ENCODE results near the gene SYCN.

DNA sequence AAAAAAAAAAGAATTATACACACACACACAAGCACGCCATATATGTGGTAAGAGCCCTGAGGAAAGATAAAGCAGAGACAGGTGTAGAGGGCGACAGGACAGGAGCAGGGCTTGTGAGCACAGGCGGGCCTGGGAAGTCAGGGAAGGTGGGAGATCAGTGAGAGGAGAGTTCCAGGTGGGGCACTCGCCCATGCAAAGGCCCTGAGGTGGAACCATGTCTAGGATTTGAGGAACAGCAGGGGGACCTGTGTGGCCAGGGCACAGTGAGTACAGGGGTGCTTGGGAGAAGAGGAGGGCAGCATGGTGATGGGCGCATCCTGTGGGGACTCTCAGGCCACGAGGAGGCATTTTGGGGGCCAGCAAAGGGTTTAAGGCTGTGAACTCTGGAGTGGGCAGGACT, 39.8 kb downstream of the SYCN start:
- no peak for TF ChIP-seq POLR2A (IDR thresholded peaks at IDR 0.05; ENCODE audit: low read depth, low read length)
- no peak for TF ChIP-seq SPI1 (IDR thresholded peaks at IDR 0.05; ENCODE audit: low read depth, low read length)
- no peak for TF ChIP-seq POLR2AphosphoS5 (IDR thresholded peaks at IDR 0.05; ENCODE audit: low read depth, low read length)
- no peak for TF ChIP-seq TAF1 (IDR thresholded peaks at IDR 0.05; ENCODE audit: low read depth, low read length)

Data from GM12891 (cell line).